SJCRH30 (cell line): ENCODE measurements around the gene VPS29. TPM values are rescaled to one million over a fixed set of nuclear protein-coding genes. Genes with fewer than 3 reads are reported as not detected.
A peak's percentile ranks its signal among the peaks of the same experiment; 100 is the strongest.
"Not testable (repeated sequence)": the region's sequence is repeated elsewhere in the genome, so short reads cannot be mapped to it uniquely, and the experiment has no call there.

Experiments
- DNase-seq, 2 experiments: peaks; one replicate each; pipeline ENCODE4 v3.0.0-alpha.2; 2015 to 2020
- H3K27ac ChIP-seq: fragments of 250-450 bp; sonication (Bioruptor Pico); 2 replicates; pipeline ENCODE4 v1.5.1; 2020; ENCODE audit warnings: mild to moderate bottlenecking, moderate library complexity
- H3K27me3 ChIP-seq: fragments of 250-450 bp; sonication (Bioruptor Pico); 2 replicates; pipeline ENCODE4 v1.5.1; 2020; ENCODE audit warnings: mild to moderate bottlenecking, moderate library complexity
- H3K36me3 ChIP-seq: fragments of 250-450 bp; sonication (Bioruptor Pico); 2 replicates; pipeline ENCODE4 v1.5.1; 2020; ENCODE audit warnings: mild to moderate bottlenecking, moderate library complexity
- H3K4me1 ChIP-seq: fragments of 250-450 bp; sonication (Bioruptor Pico); 2 replicates; pipeline ENCODE4 v1.5.1; 2020; ENCODE audit warnings: mild to moderate bottlenecking, moderate library complexity
- H3K4me3 ChIP-seq: fragments of 250-450 bp; sonication (Bioruptor Pico); 2 replicates; pipeline ENCODE4 v1.5.1; 2020; ENCODE audit warnings: mild to moderate bottlenecking, moderate library complexity
- H3K9me3 ChIP-seq: fragments of 250-450 bp; sonication (Bioruptor Pico); replicated peaks from 2 replicates; pipeline ENCODE4 v1.5.1; 2020; ENCODE audit warnings: mild to moderate bottlenecking, moderate library complexity
- total RNA-seq: library from RNA; depleted of rRNA; stranded (reverse); fragments of >200 nt; shearing (Covaris generic); gene quantifications from 2 replicates; pipeline ENCODE4 v1.2.3, GENCODE V29; 2014; rRNA removed

The VPS29 gene
- total RNA-seq, result 73.2 and 91.5 TPM in 2 replicates

- peaks cover 9% of the 10 kb centered on the region for H3K36me3 ChIP-seq
- H3K27ac ChIP-seq, result peak within 1 kb of the TSS; percentile 85
- H3K4me3 ChIP-seq, result peak within 1 kb of the TSS; percentile 95
- H3K9me3 ChIP-seq, result no peaks in the 10 kb centered on the region
- H3K27me3 ChIP-seq, result no peaks in the 10 kb centered on the region
- DNase-seq, result peak; percentile 98
- H3K4me1 ChIP-seq, result peaks cover 6% of the 10 kb centered on the region; the same call in 1 of the 2 replicates
These were observed at the start of gene VPS29, which contains the start of gene RAD9B for GRCh38 chr12:110501752-110502738. TSS of gene VPS29 (minus strand) at chr12:110502111. CDS start at chr12:110502051, 60 bp downstream. TSS of gene RAD9B (plus strand) at chr12:110502331. CDS start at chr12:110502338, 7 bp downstream.

DNA sequence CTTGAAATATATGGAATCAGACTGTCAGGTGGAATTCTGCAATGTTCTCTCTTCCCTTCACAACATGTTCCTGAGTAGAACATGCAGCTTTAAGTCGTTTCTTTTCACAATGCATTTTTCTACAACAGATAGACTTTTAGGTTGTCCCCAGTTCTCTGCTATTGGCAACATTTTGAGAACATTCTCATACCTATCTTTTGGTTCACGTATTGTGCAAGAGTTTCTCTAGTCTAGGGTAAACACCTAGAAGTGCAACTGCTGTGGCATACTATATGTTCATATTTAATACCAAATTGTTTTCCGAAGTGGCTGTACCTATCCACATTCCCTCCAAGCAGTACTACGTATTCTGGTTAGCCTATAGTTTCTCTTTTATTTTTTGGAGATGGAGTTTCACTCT lies 49.1 kb upstream of the VPS29 start:
- no peaks in the 10 kb centered on the region for H3K27me3 ChIP-seq
- H3K4me3 ChIP-seq, result no peak overlapping the region
- peaks cover 4% of the 10 kb centered on the region; the same call in 1 of the 2 replicates for H3K4me1 ChIP-seq
- H3K27ac ChIP-seq, result no peak overlapping the region
- no peak for DNase-seq
- H3K36me3 ChIP-seq, result 0 out of 2 replicates have a peak, but pooled peaks cover 2% of the 10 kb centered on the region
- no peaks in the 10 kb centered on the region for H3K9me3 ChIP-seq

GRCh38 chr12:110549716-110550115 lies 47.8 kb upstream of the VPS29 start:
- Histone ChIP-seq H3K27ac (no peak overlapping the region), H3K4me1 (peaks cover 8% of the 10 kb centered on the region; the same call in 1 of the 2 replicates), H3K4me3 (no peak overlapping the region), H3K27me3 (no peaks in the 10 kb centered on the region), H3K9me3 (no peaks in the 10 kb centered on the region), H3K36me3 (0 out of 2 replicates have a peak, but pooled peaks cover 2% of the 10 kb centered on the region)
- DNase-seq, result no peak

- Histone ChIP-seq H3K27me3 (no peaks in the 10 kb centered on the region), H3K4me1 (peaks cover 8% of the 10 kb centered on the region; the same call in 1 of the 2 replicates), H3K36me3 (peaks cover 5% of the 10 kb centered on the region; the same call in 1 of the 2 replicates), H3K27ac (no peak overlapping the region), H3K4me3 (no peak overlapping the region), H3K9me3 (no peaks in the 10 kb centered on the region)
- no peak for DNase-seq
These were observed 46.8 kb upstream of the VPS29 start for GRCh38 chr12:110548678-110549077.

GRCh38 chr12:110547090-110547489 lies 45.2 kb upstream of the VPS29 start:
- no peaks in the 10 kb centered on the region for H3K27me3 ChIP-seq
- H3K4me3 ChIP-seq, result no peak overlapping the region
- peaks cover 5% of the 10 kb centered on the region; the same call in 1 of the 2 replicates for H3K36me3 ChIP-seq
- DNase-seq, result no peak
- H3K27ac ChIP-seq, result no peak overlapping the region
- H3K4me1 ChIP-seq, result peaks cover 8% of the 10 kb centered on the region; the same call in 1 of the 2 replicates
- H3K9me3 ChIP-seq, result no peaks in the 10 kb centered on the region

DNA sequence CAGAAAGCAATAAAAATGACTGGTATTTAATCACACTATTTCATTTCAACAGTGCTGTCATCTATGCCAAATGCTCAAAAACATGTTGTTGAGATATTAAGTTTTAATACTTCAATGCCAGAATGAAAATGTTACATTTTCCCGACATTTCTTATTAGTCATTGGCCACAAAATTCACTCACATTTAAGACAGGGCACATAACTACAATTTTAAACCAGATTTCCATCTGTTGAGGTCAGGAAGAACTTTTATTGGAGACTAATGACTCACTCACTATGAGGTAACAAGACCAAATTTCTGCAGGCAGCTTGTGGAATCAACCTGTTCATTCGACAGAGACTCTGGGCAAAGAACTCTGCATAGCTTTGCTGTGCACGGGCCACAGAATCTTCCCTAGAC lies 44.4 kb upstream of the VPS29 start:
- Histone ChIP-seq H3K36me3 (peaks cover 4% of the 10 kb centered on the region; the same call in 1 of the 2 replicates), H3K27ac (no peak overlapping the region), H3K4me1 (peaks cover 8% of the 10 kb centered on the region; the same call in 1 of the 2 replicates), H3K27me3 (no peaks in the 10 kb centered on the region), H3K9me3 (no peaks in the 10 kb centered on the region), H3K4me3 (no peak overlapping the region)
- peak; percentile 8 to 25 for DNase-seq

GRCh38 chr12:110545812-110546211 lies 43.9 kb upstream of the VPS29 start:
- Histone ChIP-seq H3K9me3 (no peaks in the 10 kb centered on the region), H3K27me3 (no peaks in the 10 kb centered on the region), H3K4me3 (no peak overlapping the region), H3K27ac (no peak overlapping the region), H3K36me3 (peaks cover 4% of the 10 kb centered on the region; the same call in 1 of the 2 replicates), H3K4me1 (peaks cover 8% of the 10 kb centered on the region; the same call in 1 of the 2 replicates)
- no peak for DNase-seq

GRCh38 chr12:110545259-110545658 lies 43.3 kb upstream of the VPS29 start:
- H3K36me3 ChIP-seq, H3K27ac ChIP-seq, H3K27me3 ChIP-seq, H3K4me1 ChIP-seq, DNase-seq, H3K4me3 ChIP-seq, H3K9me3 ChIP-seq: not testable (repeated sequence)

DNA sequence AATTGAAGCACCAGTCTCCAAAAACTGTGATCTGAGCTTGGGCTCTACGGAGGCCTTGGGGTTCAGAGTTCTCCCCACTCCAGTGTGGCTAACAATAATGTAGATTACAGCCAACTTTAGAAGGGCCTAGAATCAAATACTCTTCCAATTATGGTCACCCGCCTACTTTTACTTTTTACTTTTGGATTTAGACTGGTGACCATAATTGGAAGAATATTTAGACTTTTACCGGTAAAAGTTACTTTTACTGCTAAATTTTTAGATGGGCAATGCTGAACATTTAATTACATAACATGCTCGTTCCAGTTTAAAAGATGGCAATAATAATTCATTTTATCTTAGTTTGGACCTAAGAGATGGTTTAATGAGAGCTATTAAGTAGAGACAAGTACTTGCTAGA lies 42.1 kb upstream of the VPS29 start:
- peaks cover 4% of the 10 kb centered on the region; the same call in 1 of the 2 replicates for H3K36me3 ChIP-seq
- H3K4me1 ChIP-seq, result peaks cover 8% of the 10 kb centered on the region; the same call in 1 of the 2 replicates
- H3K4me3 ChIP-seq, result no peak overlapping the region
- H3K27ac ChIP-seq, result no peak overlapping the region
- H3K9me3 ChIP-seq, result no peaks in the 10 kb centered on the region
- no peaks in the 10 kb centered on the region for H3K27me3 ChIP-seq
- no peak for DNase-seq

DNA sequence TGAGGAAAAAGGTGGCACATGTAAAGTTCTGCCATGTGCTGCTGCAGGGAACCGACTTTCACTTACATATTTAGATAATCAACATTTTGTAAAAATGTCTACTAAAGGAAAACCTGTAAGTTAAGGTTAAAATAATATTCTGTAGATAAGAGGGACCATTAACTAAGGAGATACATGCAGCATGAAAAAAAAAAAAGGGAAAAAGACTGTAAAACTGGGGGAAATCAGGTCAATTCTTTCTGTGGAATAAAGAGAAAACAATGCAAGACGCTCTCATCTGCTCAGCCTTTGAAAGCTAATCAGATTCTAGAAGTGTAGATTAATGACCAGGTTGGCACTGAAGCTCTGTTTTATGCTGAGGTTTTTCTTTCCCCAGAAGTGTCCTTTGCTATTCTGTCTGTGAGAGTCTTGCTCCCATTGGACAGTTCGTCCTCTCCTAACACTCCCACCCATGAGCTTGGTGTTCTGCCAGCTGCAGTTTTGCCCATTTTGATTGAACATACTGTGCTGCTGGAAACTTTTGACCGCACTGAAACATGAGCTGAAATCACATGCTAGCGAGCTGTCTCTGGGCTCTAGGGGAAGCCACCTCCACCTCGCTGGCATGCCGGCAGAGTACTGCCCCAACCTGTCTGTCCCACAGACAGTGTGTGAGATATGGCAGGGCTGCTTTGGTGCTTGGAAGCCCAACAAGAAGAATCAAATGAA lies 41.5 kb upstream of the VPS29 start:
- Histone ChIP-seq H3K27ac (no peak overlapping the region), H3K36me3 (peaks cover 5% of the 10 kb centered on the region; the same call in 1 of the 2 replicates), H3K27me3 (no peaks in the 10 kb centered on the region), H3K4me1 (peaks cover 11% of the 10 kb centered on the region), H3K9me3 (no peaks in the 10 kb centered on the region), H3K4me3 (no peak overlapping the region)
- peak; percentile 70 to 82 for DNase-seq

DNA sequence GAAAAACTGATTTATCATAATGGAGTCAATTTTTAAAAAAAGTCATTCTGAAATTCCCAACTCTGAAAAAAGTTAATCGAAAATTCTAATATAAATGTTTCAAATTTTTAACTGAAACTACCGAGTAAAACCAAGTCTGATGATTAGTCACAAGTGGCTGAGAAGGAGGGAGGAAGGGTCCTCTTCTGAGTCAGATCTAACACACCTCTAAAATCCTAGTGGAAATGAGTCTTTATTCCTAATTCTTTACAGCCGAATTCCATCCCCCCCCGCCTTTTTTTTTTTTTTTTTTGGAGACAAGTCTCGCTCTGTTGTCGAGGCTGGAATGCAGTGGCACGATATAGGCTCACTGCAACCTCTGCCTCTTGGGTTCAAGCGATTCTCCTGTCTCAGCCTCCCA lies 38.1 kb upstream of the VPS29 start:
- no peak overlapping the region for H3K27ac ChIP-seq
- no peak for DNase-seq

GRCh38 chr12:110538869-110539622 lies 37.1 kb upstream of the VPS29 start:
- no peaks in the 10 kb centered on the region for H3K27me3 ChIP-seq
- no peak overlapping the region for H3K27ac ChIP-seq
- peaks cover 20% of the 10 kb centered on the region for H3K4me1 ChIP-seq
- H3K36me3 ChIP-seq, result peaks cover 7% of the 10 kb centered on the region
- DNase-seq, result no peak
- no peak overlapping the region for H3K4me3 ChIP-seq
- H3K9me3 ChIP-seq, result no peaks in the 10 kb centered on the region

More for the DNA sequence above, 38.1 kb upstream of the VPS29 start:
- Histone ChIP-seq H3K4me3 (no peak overlapping the region), H3K27me3 (no peaks in the 10 kb centered on the region), H3K9me3 (no peaks in the 10 kb centered on the region), H3K4me1 (peaks cover 20% of the 10 kb centered on the region), H3K36me3 (peaks cover 8% of the 10 kb centered on the region; the same call in 1 of the 2 replicates)

DNA sequence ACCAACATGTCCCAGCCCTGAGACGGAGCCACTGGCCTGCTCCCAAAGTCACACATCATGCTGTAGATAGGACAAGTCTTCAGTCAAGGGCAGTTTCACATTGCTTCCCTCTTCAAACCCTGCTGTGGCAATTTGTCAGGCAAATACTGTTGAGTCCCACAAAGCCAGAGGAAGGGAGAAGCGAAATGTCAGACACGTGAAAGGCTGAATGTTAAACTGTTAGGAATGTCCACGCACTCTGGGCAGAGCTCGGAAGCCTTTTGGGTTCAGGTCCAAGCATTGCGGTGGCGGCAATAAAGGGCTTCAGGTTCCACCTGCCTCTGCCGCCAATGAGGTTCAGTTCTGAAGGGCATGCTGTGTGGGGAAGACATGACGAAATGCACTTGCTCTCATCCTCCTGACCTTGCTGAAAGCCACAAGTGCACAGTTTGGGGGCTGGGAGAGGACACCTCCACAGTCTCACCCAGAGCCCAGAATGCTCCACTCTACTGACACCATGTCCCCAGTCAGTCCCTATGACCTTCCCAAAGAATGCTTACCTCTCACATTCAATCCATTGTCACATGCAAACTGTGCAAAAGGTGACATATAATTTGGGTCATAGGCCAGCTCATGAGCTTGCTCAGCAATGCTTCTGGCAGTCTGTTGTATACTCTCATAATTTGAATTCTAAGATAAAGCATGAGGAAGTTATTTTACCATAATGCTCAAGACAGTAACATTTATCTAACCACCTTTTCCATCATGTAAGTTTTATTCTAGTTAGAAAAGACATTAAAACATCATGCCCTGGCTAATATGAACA lies 35.9 kb upstream of the VPS29 start:
- Histone ChIP-seq H3K4me1 (peaks cover 20% of the 10 kb centered on the region), H3K4me3 (no peak overlapping the region), H3K27me3 (no peaks in the 10 kb centered on the region), H3K36me3 (peaks cover 7% of the 10 kb centered on the region; the same call in 1 of the 2 replicates), H3K27ac (peak overlapping the region; percentile 84), H3K9me3 (no peaks in the 10 kb centered on the region)
- DNase-seq, result peak; percentile 78 to 83
